DOHH2 (cell line): Measurements from ENCODE around the gene FNDC11.
"Not testable (repeated sequence)": the region's sequence is repeated elsewhere in the genome, so short reads cannot be mapped to it uniquely, and the experiment has no call there.

ENCODE experiments used
- H3F3A ChIP-seq: fragments of 200-600 bp; sonication (generic), shearing (Covaris generic); 2 replicates; pipeline ENCODE4 v1.6.0; 2016; ENCODE audit warnings: antibody characterized with exemption, mild to moderate bottlenecking; ENCODE audit not compliant: control insufficient read depth, insufficient read depth
- H3K27ac ChIP-seq: fragments of 200-600 bp; sonication (generic); 2 replicates; pipeline ENCODE4 v1.5.1; 2014; ENCODE audit warnings: low read depth, mild to moderate bottlenecking, low read length, moderate library complexity
- H3K27me3 ChIP-seq: fragments of 200-600 bp; sonication (generic); 2 replicates; pipeline ENCODE4 v1.6.1; 2014; ENCODE audit warnings: mild to moderate bottlenecking, low read length, mixed read lengths; ENCODE audit not compliant: control insufficient read depth
- H3K36me3 ChIP-seq: fragments of 200-600 bp; sonication (generic); 2 replicates; pipeline ENCODE4 v1.6.1; 2014; ENCODE audit warnings: mild to moderate bottlenecking, low read length, moderate library complexity, mixed read lengths; ENCODE audit not compliant: control insufficient read depth
- H3K4me1 ChIP-seq: fragments of 200-600 bp; sonication (generic); 2 replicates; pipeline ENCODE4 v1.6.1; 2014; ENCODE audit warnings: mild to moderate bottlenecking, low read length, mixed read lengths; ENCODE audit not compliant: control insufficient read depth
- H3K4me2 ChIP-seq: fragments of 200-600 bp; sonication (generic); 2 replicates; pipeline ENCODE4 v1.6.0; 2014; ENCODE audit warnings: mild to moderate bottlenecking, low read length, moderate library complexity
- H3K4me3 ChIP-seq: fragments of 200-600 bp; sonication (generic); 2 replicates; pipeline ENCODE4 v1.5.1; 2014; ENCODE audit warnings: mild to moderate bottlenecking, low read length, mixed read lengths
- H3K79me2 ChIP-seq: fragments of 200-600 bp; sonication (generic); 2 replicates; pipeline ENCODE4 v1.6.1; 2014; ENCODE audit warnings: mild to moderate bottlenecking, low read length, mixed read lengths; ENCODE audit not compliant: control insufficient read depth
- H3K9me2 ChIP-seq: fragments of 200-600 bp; sonication (generic); replicated peaks from 2 replicates; pipeline ENCODE4 v1.6.1; 2014; ENCODE audit warnings: mild to moderate bottlenecking, low read length, mixed read lengths; ENCODE audit not compliant: control insufficient read depth
- H3K9me3 ChIP-seq: fragments of 200-600 bp; sonication (generic); 2 replicates; pipeline ENCODE4 v1.6.1; 2014; ENCODE audit warnings: antibody characterized with exemption, low read length, mixed read lengths; ENCODE audit not compliant: control insufficient read depth, insufficient read depth
- H4K20me1 ChIP-seq: fragments of 200-600 bp; sonication (generic); 2 replicates; pipeline ENCODE4 v1.6.0; 2014; ENCODE audit warnings: low read depth, mild to moderate bottlenecking, antibody characterized with exemption, low read length, moderate library complexity; ENCODE audit not compliant: control insufficient read depth, insufficient read depth
- CTCF ChIP-seq: fragments of 200-600 bp; sonication (generic); IDR thresholded peaks from one replicate; pipeline ENCODE4 v1.5.1; 2014; ENCODE audit warnings: antibody characterized with exemption, mild to moderate bottlenecking, low read depth, low read length; ENCODE audit not compliant: poor library complexity, severe bottlenecking
- EZH2phosphoT487 ChIP-seq: fragments of 200-600 bp; sonication (generic); IDR thresholded peaks from 2 replicates; pipeline ENCODE4 v1.6.1; 2017; ENCODE audit warnings: borderline replicate concordance, mild to moderate bottlenecking, antibody characterized with exemption, low read length, moderate library complexity, mixed read lengths

Gene FNDC11

GRCh38 chr20:63597651-63598478, 43.9 kb downstream of the FNDC11 start:
- Histone ChIP-seq H3F3A (no peaks in the 10 kb centered on the region), H3K4me2 (no peak overlapping the region), H3K27me3 (no peaks in the 10 kb centered on the region), H3K4me3 (no peak overlapping the region), H3K79me2 (no peaks in the 10 kb centered on the region), H4K20me1 (no peaks in the 10 kb centered on the region), H3K9me2 (no peaks in the 10 kb centered on the region), H3K36me3 (peaks cover 47% of the 10 kb centered on the region), H3K27ac (no peak overlapping the region), H3K4me1 (no peaks in the 10 kb centered on the region), H3K9me3 (no peaks in the 10 kb centered on the region)
- no peak for TF ChIP-seq CTCF
- TF ChIP-seq EZH2phosphoT487 = no peak

DNA sequence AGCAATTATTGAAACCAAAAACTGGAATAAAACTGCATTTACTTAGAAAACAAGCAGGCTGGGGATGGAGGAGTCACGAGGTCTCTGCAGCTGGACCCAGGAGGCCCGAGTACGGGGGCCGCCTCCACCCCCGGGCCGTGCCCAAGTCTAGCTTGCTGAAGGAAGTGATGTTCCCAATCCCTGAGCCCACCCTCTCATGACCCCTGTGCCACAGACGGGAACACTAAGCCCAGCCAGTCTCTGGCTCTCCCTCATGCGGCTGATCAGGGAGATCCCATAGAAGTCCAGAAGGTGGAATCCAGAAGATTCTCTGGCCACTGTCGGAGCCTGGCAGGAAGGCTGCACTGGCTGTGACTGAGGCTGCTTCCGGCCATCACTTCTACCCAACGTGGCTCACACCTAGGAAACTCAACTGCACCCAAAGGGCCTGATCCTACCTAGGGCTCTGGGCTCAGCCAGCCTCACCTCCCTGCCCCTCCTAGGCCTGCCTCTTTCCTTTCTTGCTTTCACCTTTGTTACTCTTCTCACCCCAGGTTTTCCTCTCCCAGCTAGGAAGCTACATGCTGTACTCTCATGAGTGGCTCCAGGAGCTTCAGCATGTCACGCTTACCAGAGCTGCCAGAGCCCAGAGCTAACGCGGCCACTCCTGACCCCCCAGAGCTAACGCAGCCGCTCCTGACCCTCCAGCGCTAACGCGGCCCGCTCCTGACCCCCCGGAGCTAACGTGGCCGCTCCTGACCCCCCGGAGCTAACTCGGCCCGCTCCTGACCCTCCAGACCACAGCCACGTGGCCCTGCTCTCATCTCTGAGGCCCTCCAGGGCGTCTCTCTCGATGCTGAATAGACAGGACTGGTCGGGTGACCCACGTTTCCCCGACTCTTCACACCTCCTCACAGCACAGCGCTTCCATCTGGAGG, 44.8 kb downstream of the FNDC11 start:
- no peak overlapping the region for H3K4me2 ChIP-seq
- H3K9me2 ChIP-seq = no peaks in the 10 kb centered on the region
- H3K79me2 ChIP-seq = no peaks in the 10 kb centered on the region
- TF ChIP-seq CTCF (no peak), EZH2phosphoT487 (no peak)
- no peaks in the 10 kb centered on the region for H3K9me3 ChIP-seq
- H3K27me3 ChIP-seq = no peaks in the 10 kb centered on the region
- no peak overlapping the region for H3K4me3 ChIP-seq
- no peaks in the 10 kb centered on the region for H3F3A ChIP-seq
- H4K20me1 ChIP-seq = no peaks in the 10 kb centered on the region
- H3K27ac ChIP-seq = no peak overlapping the region
- H3K36me3 ChIP-seq = peaks cover 47% of the 10 kb centered on the region
- no peaks in the 10 kb centered on the region for H3K4me1 ChIP-seq

DNA sequence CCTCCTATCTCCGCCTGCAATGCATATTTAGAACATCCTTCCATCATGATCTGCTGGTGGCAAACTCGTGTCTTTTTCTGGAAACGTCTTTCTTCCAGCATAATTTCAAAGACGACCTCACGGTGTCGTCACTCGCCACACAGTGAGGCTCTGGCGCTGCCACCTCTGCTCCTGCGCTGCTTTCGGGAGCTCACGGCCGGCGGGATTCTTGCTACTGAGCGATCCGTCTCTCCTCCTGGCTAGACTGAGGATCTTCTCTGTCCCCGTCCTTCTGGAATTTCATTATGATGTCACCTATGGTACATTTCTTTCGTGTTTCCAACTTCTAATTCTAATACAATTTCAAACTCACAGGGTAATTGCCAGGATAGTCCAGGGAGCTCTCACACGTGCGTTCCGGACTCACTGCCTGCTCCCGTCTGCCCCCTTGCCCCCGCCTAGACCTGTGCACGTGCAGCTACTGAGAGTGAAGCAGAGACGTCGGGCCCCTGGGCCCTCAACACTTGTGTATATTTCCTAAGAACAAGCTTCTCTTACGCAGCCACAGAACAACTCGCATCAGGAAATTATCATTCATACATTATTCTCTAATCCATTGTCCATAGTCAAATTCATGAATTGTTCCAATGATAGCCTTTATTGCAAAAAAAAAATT, 45.6 kb downstream of the FNDC11 start:
- H3K79me2 ChIP-seq = no peaks in the 10 kb centered on the region
- no peaks in the 10 kb centered on the region for H4K20me1 ChIP-seq
- no peaks in the 10 kb centered on the region for H3K4me1 ChIP-seq
- H3F3A ChIP-seq = no peaks in the 10 kb centered on the region
- TF ChIP-seq EZH2phosphoT487 (no peak), CTCF (no peak)
- H3K36me3 ChIP-seq = peaks cover 50% of the 10 kb centered on the region
- H3K4me3 ChIP-seq = no peak overlapping the region
- H3K27ac ChIP-seq = no peak overlapping the region
- no peaks in the 10 kb centered on the region for H3K9me3 ChIP-seq
- H3K9me2 ChIP-seq = no peaks in the 10 kb centered on the region
- no peaks in the 10 kb centered on the region for H3K27me3 ChIP-seq
- no peak overlapping the region for H3K4me2 ChIP-seq

DNA sequence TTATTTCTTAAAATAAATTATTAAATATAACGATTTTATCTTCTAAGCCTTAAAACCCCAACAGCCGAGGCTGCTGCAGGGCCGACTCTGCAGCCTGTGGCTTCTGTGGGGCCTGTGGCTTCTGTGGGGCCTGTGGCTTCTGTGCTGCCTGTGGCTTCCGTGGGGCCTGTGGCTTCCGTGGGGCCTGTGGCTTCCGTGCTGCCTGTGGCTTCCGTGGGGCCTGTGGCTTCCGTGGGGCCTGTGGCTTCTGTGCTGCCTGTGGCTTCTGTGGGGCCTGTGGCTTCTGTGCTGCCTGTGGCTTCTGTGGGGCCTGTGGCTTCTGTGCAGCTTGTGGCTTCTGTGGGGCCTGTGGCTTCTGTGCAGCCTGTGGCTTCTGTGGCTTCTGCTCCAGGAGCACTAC, 47.7 kb downstream of the FNDC11 start:
- H3K36me3 ChIP-seq = peaks cover 46% of the 10 kb centered on the region
- not testable (repeated sequence) for H3K27me3 ChIP-seq, H4K20me1 ChIP-seq, H3K27ac ChIP-seq, H3K4me2 ChIP-seq, H3K4me3 ChIP-seq, H3K4me1 ChIP-seq, H3K79me2 ChIP-seq, H3K9me2 ChIP-seq, H3K9me3 ChIP-seq, H3F3A ChIP-seq
